SU-DHL-6 (cell line): Measurements from ENCODE around the gene LAPTM4A.

ENCODE experiments used
- H2AFZ ChIP-seq: fragments of 200-600 bp; sonication (generic); 2 replicates; pipeline ENCODE4 v1.6.1; 2014; ENCODE audit warnings: low read depth, mild to moderate bottlenecking, moderate library complexity, mixed read lengths, antibody characterized with exemption, low read length; ENCODE audit not compliant: severe bottlenecking
- H3F3A ChIP-seq: fragments of 200-600 bp; shearing (Covaris generic); 2 replicates; pipeline ENCODE4 v1.6.0; 2016; ENCODE audit warnings: antibody characterized with exemption, mild to moderate bottlenecking; ENCODE audit not compliant: insufficient read depth
- H3K27ac ChIP-seq: fragments of 200-600 bp; sonication (generic); 2 replicates; pipeline ENCODE4 v1.5.1; 2016; ENCODE audit warnings: low read depth, mild to moderate bottlenecking, low read length, moderate library complexity, mixed read lengths
- H3K27me3 ChIP-seq: fragments of 200-600 bp; sonication (generic), shearing (Covaris generic); 2 replicates; pipeline ENCODE4 v1.6.0; 2014; ENCODE audit warnings: mild to moderate bottlenecking, low read length
- H3K36me3 ChIP-seq: fragments of 200-600 bp; sonication (generic); 2 replicates; pipeline ENCODE4 v1.6.1; 2014; ENCODE audit warnings: mild to moderate bottlenecking, low read length, mixed read lengths
- H3K4me2 ChIP-seq: fragments of 300-600, 200-600 bp; shearing (Covaris generic), sonication (generic); 2 replicates; pipeline ENCODE4 v1.6.0; 2014; ENCODE audit warnings: low read length, low read depth, mild to moderate bottlenecking; ENCODE audit not compliant: poor library complexity, severe bottlenecking
- H3K4me3 ChIP-seq: fragments of 200-600 bp; sonication (generic); 2 replicates; pipeline ENCODE4 v1.5.1; 2014; ENCODE audit warnings: antibody characterized with exemption, low read length, mild to moderate bottlenecking, mixed read lengths; ENCODE audit not compliant: insufficient read depth, poor library complexity, severe bottlenecking
- H3K79me2 ChIP-seq: fragments of 200-600 bp; sonication (generic); 2 replicates; pipeline ENCODE4 v1.6.1; 2014; ENCODE audit warnings: mild to moderate bottlenecking, low read length, moderate library complexity; ENCODE audit not compliant: insufficient read depth
- H3K9ac ChIP-seq: fragments of 200-600 bp; sonication (generic); 2 replicates; pipeline ENCODE4 v1.7.0; 2014; ENCODE audit warnings: mild to moderate bottlenecking, low read length
- H3K9me2 ChIP-seq: fragments of 200-600 bp; sonication (generic); replicated peaks from 2 replicates; pipeline ENCODE4 v1.6.1; 2014; ENCODE audit warnings: low read length; ENCODE audit not compliant: insufficient read depth
- H3K9me3 ChIP-seq: fragments of 200-600 bp; sonication (generic); 2 replicates; pipeline ENCODE4 v1.6.1; 2014; ENCODE audit warnings: low read length, mixed read lengths; ENCODE audit not compliant: insufficient read depth
- H4K20me1 ChIP-seq: fragments of 200-600 bp; sonication (generic); 2 replicates; pipeline ENCODE4 v1.6.1; 2014; ENCODE audit warnings: low read depth, mild to moderate bottlenecking, antibody characterized with exemption, low read length, moderate library complexity, mixed read lengths
- EZH2phosphoT487 ChIP-seq: fragments of 200-600 bp; sonication (generic), shearing (Covaris generic); conservative IDR thresholded peaks from 2 replicates; pipeline ENCODE4 v1.6.1; 2018; ENCODE audit warnings: mild to moderate bottlenecking, antibody characterized with exemption, low read length, moderate library complexity, mixed read lengths
- TF ChIP-seq, protein P1 (sequence below): fragments of 200-600 bp; sonication (generic); IDR thresholded peaks from one replicate; pipeline ENCODE4 v1.5.1; 2017; ENCODE audit warnings: antibody characterized with exemption, mild to moderate bottlenecking, low read length, moderate library complexity; ENCODE audit not compliant: insufficient read depth, poor library complexity, severe bottlenecking

Gene LAPTM4A

DNA sequence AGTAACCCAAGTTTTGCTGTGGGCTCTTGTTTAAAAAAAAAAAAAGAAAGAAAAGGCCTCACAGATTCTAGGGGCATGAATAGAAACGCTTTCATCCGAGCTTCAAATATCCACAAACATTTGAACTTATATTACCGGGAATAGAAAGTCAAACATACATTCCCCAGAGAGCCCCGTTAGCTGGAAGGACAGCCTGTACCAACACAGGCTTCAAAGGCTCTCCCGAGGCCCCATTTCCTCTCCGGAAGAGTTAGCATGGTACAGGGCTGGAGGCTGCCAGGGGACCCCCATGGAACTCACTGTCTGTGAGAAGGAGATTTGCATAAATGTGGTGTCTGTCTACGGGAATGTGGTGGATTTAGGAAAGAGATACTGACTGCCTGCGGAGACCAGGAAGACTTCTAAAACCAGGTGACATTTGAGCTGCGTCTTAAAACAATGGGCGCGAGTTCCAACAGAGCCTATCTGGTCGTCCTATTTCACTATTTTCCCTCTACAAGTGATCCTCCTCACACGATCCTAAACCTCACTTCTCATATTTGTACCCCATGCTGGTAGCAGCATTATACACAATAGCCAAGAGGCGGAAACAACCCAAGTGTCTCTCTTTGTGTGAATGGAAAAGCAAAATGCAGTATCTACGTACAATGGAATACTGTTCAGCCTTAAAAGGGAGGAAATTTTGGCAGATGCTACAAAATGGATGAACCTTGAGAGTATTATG lies 38.1 kb downstream of the LAPTM4A start:
- Histone ChIP-seq H3K27ac (no peak overlapping the region), H3K9me2 (no peaks in the 10 kb centered on the region), H3K9ac (no peak overlapping the region), H2AFZ (no peak overlapping the region), H3K4me2 (no peak overlapping the region), H3K79me2 (no peaks in the 10 kb centered on the region), H3F3A (no peaks in the 10 kb centered on the region), H3K27me3 (no peaks in the 10 kb centered on the region), H3K4me3 (no peak overlapping the region), H3K36me3 (no peaks in the 10 kb centered on the region), H4K20me1 (no peaks in the 10 kb centered on the region), H3K9me3 (no peaks in the 10 kb centered on the region)
- TF ChIP-seq, protein P1, sequence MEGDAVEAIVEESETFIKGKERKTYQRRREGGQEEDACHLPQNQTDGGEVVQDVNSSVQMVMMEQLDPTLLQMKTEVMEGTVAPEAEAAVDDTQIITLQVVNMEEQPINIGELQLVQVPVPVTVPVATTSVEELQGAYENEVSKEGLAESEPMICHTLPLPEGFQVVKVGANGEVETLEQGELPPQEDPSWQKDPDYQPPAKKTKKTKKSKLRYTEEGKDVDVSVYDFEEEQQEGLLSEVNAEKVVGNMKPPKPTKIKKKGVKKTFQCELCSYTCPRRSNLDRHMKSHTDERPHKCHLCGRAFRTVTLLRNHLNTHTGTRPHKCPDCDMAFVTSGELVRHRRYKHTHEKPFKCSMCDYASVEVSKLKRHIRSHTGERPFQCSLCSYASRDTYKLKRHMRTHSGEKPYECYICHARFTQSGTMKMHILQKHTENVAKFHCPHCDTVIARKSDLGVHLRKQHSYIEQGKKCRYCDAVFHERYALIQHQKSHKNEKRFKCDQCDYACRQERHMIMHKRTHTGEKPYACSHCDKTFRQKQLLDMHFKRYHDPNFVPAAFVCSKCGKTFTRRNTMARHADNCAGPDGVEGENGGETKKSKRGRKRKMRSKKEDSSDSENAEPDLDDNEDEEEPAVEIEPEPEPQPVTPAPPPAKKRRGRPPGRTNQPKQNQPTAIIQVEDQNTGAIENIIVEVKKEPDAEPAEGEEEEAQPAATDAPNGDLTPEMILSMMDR, result no peak
- TF ChIP-seq EZH2phosphoT487, result no peak

DNA sequence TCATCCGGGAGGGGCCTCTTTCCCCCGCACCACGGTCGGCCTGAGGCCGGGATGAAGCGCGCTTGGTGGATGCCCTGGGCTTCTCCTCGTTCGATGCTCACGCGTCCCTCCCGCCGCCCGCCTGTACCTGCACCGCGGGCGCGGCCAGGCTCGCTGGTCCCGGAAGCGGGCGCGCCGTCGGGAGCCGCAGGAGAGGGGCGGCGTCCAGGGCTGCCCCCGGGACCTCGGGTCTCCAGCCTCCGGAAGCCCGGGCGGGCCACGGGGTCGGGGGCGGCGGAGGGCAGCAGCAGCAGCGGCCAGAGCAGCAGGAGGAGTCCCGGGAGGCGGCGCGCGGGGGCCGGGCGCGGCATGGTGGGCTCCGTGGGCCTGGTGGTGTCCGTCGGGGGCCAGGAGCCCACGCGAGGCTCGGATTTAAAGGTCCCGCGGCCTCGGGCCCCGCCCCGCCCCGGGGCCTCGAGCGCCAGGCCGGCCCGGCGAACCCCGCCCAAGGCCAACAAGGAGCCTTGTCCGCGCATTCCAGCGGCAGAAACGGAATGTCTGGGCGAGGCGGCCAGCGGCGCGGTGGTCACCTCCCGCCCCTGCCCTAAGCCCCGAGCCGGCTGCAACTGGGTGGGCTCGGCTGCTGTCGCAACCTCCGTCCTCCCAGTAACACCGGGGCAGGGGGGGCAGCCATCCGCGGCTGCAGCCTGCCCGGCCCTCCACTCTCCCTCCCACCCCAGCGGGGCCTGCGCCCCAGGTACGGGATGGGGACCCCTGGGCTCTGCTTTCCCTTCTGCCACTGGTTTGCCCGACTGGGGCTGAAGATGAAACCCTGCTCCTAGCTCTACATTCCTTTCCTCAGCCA lies 38.9 kb downstream of the LAPTM4A start, which contains the start of gene MATN3:
Gene MATN3 (minus strand): TSS at position 387 of the 844 bp plus-strand sequence. CDS start 37 bp downstream, at position 350.
- Histone ChIP-seq H3K9ac (no peak within 1 kb of the TSS), H3F3A (no peaks in the 10 kb centered on the region), H2AFZ (no peak within 1 kb of the TSS), H3K27me3 (no peaks in the 10 kb centered on the region), H3K9me2 (no peaks in the 10 kb centered on the region), H4K20me1 (no peaks in the 10 kb centered on the region), H3K27ac (no peak within 1 kb of the TSS), H3K4me3 (no peak within 1 kb of the TSS), H3K9me3 (no peaks in the 10 kb centered on the region), H3K79me2 (no peaks in the 10 kb centered on the region), H3K36me3 (no peaks in the 10 kb centered on the region), H3K4me2 (no peak within 1 kb of the TSS)
- TF ChIP-seq, protein P1, result no peak

DNA sequence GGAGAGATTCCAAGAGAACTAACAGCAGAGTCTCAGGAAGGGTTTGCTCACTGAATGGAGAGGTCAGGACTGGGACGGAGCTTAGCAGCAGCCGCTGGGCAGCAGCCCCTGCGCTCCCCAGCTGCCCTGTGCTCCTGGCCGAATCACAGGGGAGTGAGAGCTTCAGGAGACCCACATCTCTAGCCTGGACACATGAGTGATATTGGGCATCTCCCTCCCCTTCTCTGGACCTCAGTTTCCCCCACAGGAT lies 39.5 kb downstream of the LAPTM4A start:
- Histone ChIP-seq H3K27me3 (no peaks in the 10 kb centered on the region), H3K4me3 (no peak overlapping the region), H3K27ac (no peak overlapping the region), H3K79me2 (no peaks in the 10 kb centered on the region), H3K36me3 (no peaks in the 10 kb centered on the region), H3K9ac (no peak overlapping the region), H2AFZ (no peak overlapping the region), H3F3A (no peaks in the 10 kb centered on the region), H3K4me2 (no peak overlapping the region), H3K9me3 (no peaks in the 10 kb centered on the region), H3K9me2 (no peaks in the 10 kb centered on the region), H4K20me1 (no peaks in the 10 kb centered on the region)
- TF ChIP-seq, protein P1, result no peak
- TF ChIP-seq EZH2phosphoT487, result no peak
